22Rv1 (cell line): ENCODE results near the gene SEZ6L.
"Not testable (repeated sequence)": the region's sequence is repeated elsewhere in the genome, so short reads cannot be mapped to it uniquely, and the experiment has no call there.

Experiments used
- ZFX ChIP-seq: fragments of 450-650 bp; IDR thresholded peaks from 2 replicates; pipeline ENCODE4 v1.6.1; 2017; ENCODE audit warnings: antibody characterized with exemption, borderline replicate concordance
- TF ChIP-seq, protein P1 (sequence below): fragments of 450-650 bp; IDR thresholded peaks from 2 replicates; pipeline ENCODE4 v1.5.1; 2017; ENCODE audit warnings: mild to moderate bottlenecking

DNA sequence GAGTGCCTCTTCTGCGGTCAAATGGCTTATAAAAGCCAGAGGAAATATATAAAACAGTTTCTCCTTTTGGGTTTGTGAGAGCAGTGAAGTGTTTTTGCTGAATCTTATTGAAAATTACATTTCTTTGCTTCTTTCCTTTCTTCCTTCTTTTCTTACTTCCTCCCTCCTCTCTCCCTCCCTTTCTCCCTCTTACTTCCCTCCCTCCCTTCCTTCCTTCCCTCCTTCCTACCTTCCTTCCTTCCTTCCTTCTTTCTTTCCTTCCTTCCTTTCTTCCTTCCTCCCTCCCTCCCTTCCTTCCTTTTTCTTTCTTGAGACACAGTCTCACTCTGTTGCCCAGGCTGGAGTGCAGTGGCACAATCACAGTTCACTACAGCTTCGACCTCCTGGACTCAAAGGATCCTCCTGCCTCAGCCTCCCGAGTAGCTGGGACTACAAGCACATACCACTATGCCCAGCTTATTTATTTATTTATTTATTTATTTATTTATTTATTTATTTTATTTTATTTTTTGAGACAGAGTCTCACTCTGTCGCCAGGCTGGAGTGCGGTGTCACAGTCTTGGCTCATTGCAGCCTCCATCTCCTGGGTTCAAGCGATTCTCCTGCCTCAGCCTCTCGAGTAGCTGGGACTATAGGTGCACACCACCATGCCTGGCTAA is 239.4 kb downstream of the SEZ6L start:
- TF ChIP-seq, protein P1, sequence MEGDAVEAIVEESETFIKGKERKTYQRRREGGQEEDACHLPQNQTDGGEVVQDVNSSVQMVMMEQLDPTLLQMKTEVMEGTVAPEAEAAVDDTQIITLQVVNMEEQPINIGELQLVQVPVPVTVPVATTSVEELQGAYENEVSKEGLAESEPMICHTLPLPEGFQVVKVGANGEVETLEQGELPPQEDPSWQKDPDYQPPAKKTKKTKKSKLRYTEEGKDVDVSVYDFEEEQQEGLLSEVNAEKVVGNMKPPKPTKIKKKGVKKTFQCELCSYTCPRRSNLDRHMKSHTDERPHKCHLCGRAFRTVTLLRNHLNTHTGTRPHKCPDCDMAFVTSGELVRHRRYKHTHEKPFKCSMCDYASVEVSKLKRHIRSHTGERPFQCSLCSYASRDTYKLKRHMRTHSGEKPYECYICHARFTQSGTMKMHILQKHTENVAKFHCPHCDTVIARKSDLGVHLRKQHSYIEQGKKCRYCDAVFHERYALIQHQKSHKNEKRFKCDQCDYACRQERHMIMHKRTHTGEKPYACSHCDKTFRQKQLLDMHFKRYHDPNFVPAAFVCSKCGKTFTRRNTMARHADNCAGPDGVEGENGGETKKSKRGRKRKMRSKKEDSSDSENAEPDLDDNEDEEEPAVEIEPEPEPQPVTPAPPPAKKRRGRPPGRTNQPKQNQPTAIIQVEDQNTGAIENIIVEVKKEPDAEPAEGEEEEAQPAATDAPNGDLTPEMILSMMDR = not testable (repeated sequence)
- TF ChIP-seq ZFX = not testable (repeated sequence)
